Posterior vena cava (tissue), 2 donors: Measurements from ENCODE around the gene MTARC2. TPM values are rescaled to one million over a fixed set of nuclear protein-coding genes. Genes with fewer than 3 reads are reported as not detected.

Source experiments
- DNase-seq: peaks from one replicate; pipeline ENCODE4 v3.0.0-alpha.2; 2020; ENCODE audit warnings: low spot score
- intact Hi-C, 2 donors: fragments of 100-400 bp; cut with DNase I; formaldehyde crosslinking; loops; one replicate each; pipeline versions ENCODE4 v1.14.1 to v1.14.2; 2022 to 2023
- total RNA-seq, 2 donors: library from RNA; stranded (reverse); fragmentation: NEBNext Ultra II Directional; extraction: Animal tissue kit (Norgen Biotek cat#: 25700); gene quantifications; one replicate each; pipeline ENCODE4 v1.2.1, GENCODE V29; 2021
- donor health status: DM: yes; HTN: yes; CAD: no.
- donor health status: DM: yes; HTN: yes; CAD: no.

MTARC2 gene
- total RNA-seq, 2 donors from 2014 or later = 11.8 to 15.2 TPM

DNA sequence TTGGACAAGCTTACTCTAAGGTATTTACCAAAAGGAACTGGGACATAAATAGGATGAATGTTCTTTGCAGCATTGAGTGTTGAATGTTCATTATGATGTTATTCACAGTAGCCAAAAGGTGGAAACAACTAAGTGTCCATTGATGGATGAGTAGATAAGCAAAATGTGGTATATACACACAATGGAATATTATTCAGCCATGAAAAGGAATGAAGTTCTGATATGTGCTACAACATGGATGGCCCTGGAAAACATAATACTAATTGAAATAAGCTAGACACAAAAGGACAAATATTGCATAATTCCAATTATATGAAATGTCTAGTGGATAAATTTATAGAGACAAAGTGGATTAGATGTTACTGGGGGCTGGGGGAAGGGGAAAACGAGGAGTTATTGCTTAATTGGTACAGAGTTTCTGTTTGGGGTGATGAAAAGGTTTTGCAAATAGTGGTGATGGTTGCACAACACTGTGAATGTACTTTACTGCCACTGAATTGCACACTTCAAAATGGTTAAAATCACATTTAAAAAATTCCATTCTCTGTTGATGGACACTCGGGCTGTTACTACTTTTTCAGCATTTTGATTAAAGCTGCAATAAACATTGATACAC, 41.5 kb downstream of the MTARC2 start:
- DNase-seq = no peak
- intact Hi-C loops = no loop called here

DNA sequence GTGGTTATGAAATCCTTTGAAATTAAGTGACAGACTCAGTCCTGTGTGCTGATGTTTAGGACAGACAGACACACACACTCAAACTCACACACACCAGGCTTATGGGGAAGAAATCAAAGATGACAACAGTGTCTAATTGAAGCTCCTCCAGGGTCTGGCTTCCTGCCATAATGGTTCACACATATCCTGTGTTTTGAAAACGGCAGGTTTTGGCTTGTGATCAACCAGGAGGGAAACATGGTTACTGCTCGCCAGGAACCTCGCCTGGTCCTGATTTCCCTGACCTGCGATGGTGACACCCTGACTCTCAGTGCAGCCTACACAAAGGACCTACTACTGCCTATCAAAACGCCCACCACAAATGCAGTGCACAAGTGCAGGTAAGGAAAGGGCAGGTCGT, 43.2 kb downstream of the MTARC2 start:
- intact Hi-C loops = no loop called here
- DNase-seq = no peak

DNA sequence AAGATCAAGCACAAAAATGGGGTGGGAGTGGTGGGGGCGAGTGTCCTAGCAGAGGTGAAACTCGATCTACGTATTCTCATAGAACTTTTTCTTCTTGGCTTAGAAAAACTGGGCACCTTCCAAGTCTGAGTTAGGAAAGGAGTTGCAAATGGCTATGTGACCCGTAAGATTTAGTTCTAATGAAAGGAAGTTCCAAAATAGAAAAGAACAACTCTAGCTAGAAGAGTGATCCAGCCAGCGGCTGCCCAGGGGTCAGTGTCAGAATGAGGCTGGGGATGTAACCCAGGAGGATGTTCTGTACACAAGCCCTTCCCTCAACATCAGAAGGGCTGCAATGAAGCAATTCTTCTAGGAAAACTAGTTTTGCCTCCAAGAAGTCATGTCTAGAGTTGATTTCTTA, 43.8 kb downstream of the MTARC2 start:
- peak; percentile 88 for DNase-seq
- intact Hi-C loops = no loop called here

DNA sequence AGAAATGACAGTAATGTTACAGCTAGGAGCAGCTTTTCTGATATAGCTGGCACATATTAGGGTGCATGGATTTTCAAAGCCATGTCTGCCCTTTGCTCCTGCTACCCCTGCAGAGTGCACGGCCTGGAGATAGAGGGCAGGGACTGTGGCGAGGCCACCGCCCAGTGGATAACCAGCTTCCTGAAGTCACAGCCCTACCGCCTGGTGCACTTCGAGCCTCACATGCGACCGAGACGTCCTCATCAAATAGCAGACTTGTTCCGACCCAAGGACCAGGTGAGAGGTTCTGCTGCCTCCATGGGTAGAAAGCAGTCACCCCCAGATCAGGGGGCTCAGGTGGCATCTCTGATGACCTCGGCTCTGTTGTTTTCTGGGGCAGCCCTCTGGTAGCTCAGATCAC, 48.4 kb downstream of the MTARC2 start:
- intact Hi-C loops = no loop called here
- no peak for DNase-seq

DNA sequence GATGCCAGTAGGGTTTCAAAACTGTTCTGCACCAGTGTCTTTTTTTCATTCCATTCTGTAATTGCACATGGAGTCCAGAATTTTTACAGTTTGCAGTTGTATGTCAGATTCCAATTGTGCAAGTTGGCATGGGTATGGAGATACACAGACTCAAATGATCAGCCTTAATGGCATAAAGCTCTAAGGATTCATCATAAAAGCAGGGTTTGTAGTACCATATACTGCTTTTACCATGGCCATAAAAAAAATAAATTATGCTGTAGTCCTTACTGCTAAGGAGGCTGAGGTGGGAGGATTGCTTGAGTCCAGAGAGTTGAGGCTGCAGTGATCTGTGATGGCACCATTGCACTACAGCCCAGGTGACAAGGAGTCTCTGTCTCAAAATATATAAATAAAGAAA, 48.9 kb downstream of the MTARC2 start:
- DNase-seq = no peak
- intact Hi-C loops = no loop called here

DNA sequence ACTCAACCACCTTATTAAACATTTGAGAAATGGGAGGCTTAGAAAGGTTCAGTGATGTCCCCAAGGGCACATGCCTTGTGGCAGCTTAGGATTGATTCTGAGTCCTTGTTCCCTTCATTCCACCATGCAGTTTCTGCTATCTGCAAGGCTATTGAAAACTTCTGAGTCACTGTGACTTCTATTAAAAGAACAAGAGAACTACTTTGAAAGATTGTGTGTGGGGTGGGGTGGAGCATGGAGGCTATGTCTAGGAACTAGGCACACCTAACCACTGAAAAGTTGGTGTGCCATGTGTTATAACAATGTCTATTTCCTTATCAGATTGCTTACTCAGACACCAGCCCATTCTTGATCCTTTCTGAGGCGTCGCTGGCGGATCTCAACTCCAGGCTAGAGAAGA, 49.4 kb downstream of the MTARC2 start:
- DNase-seq = no peak
- intact Hi-C loops = no loop called here

DNA sequence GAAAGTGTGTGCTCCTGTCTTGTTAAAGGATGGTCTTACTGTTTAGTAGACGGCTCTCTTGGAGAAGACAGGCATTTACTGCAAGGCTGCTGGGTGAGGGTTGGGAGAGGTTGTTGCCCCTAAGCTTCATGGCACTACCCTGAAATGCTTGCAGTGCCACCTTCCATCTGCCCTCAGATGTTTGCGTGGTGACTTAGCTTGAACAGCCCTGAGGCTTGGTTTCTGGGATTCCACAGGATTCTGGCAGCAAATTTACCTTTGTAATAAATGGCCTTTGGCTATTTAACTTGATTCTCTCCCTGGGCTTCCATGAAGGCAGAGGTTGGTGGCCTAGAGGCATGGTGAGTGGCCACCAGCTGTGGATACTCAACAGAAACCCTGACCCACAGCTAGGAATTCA, 50.2 kb downstream of the MTARC2 start:
- intact Hi-C loops = no loop called here
- DNase-seq = no peak

DNA sequence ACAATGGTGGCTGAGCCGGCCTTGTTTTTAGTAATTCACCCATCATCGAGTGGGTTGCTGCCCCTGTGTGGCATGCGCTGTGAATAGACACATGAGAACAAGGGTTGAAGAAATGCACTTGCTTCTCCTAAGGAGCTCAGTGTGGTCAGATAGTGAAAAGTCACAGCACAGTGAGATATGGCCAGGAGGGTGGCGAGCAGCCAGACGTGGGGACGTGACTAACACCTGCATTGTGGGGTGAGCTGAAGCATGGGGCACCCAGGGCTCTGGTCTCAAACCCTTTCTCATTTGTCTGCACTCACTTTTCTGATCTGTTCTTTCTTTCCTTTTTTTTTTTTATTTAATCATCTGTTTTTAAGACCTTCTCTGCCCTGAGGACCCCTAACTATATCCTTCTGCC, 52.1 kb downstream of the MTARC2 start:
- intact Hi-C loops = no loop called here
- DNase-seq = no peak

DNA sequence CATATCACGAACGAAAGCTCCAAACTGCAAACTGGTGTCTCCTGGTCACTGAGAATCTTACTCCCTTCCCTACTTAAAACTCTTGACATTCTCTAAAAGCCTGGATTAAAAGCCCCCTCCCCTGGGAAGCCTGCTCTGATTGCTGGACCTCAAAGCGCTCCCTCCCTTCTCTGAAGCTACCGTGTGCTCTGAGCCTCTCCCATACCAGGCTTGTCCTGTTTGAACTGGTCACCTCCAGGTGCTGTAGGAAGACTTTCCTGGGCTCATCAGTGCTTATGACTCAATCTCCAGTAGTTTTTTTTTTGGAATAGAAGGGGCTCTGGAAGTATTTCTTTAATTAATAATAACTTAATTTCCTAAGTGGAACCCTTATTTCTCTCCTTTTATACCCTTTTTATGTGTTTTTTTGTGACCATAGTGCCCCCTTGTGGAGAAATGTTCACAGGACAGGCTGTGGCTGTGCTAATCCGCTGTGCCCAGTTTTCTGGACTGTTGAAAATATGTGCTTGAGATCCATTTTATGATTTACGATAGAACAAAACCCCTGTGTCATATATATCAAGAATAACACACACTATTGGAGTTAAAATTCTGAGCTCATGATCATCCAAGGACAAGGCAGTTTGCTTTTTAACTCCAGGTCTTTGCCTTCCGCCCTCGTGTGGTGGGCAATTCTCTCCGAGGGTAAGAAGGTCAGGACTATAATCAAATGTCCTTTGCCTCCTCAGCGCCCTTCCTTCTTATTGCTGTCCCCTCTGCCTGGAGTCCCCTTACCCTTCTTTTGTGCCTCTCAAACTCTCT, 55.5 kb downstream of the MTARC2 start:
- DNase-seq = no peak
- intact Hi-C loops = no loop called here

DNA sequence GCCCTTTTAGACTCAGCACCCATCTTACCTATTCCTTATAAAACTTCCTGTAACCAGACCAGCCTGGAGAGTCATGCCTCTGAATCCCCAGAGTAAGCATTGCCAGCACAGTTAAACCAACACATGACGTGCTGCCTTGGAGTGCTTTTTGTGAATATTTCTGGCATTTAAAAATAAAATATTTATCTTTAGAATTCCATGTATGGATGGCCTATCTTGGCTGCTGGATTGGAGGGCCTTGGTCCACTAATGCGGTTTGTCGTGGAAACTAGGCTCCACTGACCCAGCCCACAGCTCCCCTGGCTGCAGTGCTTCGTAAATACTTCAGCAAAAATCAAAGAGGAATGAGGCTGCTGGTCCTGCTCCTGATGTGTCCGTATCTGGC, 56.1 kb downstream of the MTARC2 start:
- intact Hi-C loops = no loop called here
- no peak for DNase-seq

DNA sequence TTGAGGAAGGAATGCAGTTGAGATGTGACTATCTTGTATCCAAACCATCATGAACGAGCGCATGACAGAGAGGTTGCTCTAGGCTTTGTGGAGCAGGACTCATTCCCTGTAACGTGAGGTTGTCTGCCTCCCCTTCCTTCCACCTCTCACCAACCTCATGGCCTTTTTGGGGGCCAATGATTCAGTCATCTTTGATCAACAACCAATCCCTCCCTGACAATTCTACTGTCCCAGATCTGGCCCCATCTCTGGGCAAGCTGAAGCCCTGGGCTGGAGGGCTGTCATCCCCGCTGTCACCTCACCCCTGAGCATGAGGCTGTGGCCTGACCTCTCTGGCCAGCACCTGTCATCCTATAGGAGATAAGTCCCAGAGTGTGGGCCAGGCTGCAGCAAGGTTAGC, 58.3 kb downstream of the MTARC2 start:
- intact Hi-C loops = no loop called here
- no peak for DNase-seq

DNA sequence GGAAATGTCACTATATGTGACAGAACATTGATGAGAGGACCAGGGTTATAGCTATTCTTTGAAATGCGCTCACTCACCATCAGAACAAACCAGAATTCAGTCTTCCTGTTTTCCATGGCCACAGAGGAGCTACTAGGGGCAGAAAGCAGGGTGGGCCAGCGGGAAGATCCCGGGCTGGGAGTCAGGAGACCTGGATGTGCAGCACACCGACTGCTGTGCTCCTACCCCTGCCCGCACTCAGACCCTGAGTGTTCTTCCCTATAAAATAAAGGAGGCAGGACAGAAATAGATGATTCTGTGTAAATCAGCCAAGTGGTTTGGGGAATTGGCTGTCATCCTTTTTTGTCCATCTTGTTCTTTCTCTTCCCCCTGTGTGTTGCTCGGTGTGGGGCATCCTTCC, 59.6 kb downstream of the MTARC2 start:
- intact Hi-C loops = no loop called here

DNA sequence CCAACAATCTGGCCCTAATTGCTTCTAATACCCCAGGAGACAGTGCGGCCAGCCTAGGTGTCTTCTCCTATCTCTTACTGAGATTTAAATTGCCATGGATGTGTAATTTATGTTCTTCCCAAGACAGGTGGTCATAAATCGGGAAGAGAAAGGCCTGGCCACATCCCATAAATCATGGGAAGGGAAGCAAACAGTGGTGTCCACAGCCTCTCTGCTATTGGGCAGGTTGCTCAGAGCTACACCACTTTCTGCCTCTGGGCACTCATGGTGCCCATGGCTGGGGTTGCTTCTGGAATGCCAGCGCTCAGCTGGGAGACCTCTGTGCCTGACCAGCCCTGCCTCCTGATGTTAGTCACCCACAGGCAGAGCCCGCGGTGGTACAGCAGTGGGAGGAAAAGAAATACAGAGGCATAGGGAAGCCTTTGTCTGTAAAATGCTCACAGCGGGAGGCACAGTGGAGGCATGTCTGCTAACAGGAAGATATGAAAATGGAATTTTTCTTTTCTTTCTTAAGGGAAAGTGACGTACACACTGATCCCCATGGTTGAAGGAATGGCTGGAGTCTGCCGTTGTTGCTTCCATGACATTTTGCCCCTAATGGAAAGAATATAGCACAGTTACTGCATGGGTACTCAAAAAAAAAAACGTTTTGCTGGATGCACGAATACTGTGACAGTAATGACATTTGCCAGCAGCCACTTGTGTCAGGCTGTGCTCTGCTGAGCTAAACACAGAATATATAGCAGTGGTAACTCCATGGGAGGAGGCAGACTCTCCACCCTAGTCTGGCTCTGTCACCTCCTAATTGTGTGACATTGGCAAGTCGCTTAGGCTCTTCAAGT, 60.4 kb downstream of the MTARC2 start:
- DNase-seq = no peak

More for the DNA sequence above, 59.6 kb downstream of the MTARC2 start:
- DNase-seq = no peak

DNA sequence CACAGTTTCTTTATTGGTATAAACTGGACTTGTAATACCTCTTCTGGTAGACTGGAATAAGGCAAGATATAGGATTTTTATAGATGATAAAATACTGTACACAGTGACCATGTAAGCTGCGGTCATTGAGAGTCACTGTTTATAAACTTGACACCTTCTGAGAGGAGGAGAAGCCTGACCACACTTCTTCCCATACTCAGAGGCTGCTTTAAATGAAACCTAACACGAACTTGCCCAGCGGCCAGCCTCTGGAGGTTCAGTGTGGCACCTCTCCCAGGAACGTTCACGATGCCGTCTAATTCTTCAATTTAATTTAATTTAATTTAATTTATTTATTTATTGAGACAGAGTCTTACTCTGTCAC, 61.0 kb downstream of the MTARC2 start:
- intact Hi-C loops = no loop called here
- DNase-seq = no peak

More for the DNA sequence above, 60.4 kb downstream of the MTARC2 start:
- intact Hi-C loops = no loop called here

DNA sequence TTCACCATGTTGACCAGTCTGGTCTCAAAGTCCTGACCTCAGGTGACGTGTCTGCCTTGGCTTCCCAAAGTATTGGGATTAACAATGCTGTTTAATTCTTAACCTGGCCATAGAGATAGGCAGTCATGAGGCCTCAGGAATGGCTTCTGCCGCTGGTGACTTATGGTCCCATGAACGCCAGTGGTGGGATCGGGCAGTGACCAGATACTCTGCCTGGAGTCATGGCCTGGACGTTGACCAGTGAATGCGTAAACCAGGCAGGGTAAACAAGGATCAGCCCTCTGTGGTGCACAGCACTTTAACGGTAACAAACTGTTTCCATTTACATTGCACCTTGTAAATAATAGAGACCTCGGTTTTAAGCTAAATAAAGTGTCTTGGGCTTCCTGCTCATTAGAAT, 61.6 kb downstream of the MTARC2 start:
- intact Hi-C loops = no loop called here
- no peak for DNase-seq

DNA sequence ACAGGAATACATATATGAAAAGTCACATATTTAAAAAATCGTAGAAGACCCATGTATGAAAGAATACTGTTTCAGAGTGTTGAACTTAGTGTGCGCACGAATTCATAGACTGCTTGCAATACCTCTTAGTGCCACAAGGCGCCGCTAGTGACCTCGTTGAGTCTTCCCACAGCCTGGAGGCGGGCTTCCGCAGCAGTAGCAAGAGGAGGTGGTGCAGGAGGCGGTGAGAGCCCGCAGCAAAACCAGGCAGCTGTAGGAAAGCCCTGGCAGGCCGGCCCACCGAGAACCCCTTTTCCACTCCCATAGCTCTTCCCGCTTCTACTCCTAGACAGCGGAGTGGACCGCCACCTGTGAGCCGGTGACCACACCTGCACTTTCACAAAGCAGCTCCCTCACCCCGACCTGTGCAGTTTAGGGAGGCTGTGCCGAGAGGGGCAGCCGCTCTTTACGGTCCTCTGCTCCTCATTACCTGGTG, 62.1 kb downstream of the MTARC2 start:
- peak; percentile 95 for DNase-seq
- intact Hi-C loops = no loop called here

DNA sequence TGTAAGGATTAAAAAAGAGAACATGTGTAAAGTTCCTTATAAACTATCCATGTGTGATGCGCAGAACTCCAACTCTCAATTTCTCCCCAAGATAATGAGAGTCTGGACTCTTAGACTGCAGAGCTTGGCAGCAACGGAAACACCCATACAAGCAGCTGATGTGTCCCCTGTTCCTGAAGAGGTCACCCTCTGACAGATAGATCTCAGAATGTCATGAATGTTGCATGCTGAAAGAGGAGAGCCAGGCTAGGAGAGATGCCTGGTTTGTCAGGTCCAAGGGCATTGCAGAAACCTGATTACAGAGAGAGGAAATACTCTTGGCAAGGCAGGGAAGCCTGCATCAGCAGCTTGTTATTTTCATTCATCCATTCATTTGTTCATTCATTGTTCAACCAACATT, 62.8 kb downstream of the MTARC2 start:
- intact Hi-C loops = no loop called here
- no peak for DNase-seq

DNA sequence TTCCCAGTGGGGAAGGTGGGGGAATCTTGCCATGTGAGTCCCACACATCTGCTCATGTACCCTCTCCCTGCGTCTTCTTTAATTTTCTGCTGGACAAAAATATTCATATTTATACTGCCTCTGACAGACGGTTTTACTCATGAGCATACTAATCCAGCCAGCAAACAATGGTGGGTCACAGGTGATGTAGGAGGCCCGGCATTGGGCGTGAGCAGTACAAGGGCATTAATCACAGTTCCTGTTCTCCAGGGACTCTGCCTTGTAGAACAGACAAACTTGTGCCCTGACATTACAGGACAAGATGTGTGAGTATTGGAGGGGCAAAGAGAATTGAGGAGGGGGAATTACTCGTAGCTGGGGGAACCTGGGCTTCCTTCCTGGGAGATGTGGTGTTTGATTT, 63.6 kb downstream of the MTARC2 start:
- intact Hi-C loops = no loop called here

DNA sequence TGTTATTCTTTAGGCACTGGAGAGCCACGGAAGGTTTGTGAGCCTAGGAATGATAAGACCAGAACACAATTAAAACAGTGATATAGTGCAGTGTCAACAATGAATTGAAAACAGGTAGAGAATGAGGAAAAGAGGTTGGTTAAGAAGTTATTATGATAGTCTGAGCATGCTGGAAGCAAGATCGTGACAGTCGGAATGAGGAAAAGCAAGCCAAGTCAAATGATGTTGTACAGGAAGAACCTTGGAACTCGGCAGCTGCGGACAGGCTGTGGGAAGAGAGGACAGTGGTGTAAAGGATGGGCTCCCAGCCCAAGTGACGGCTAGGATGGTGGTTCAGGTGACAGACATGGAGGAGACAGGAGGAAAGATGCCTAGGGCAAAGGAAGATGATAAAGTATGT, 64.2 kb downstream of the MTARC2 start:
- intact Hi-C loops = no loop called here
- DNase-seq = no peak

More for the DNA sequence above, 63.6 kb downstream of the MTARC2 start:
- no peak for DNase-seq

DNA sequence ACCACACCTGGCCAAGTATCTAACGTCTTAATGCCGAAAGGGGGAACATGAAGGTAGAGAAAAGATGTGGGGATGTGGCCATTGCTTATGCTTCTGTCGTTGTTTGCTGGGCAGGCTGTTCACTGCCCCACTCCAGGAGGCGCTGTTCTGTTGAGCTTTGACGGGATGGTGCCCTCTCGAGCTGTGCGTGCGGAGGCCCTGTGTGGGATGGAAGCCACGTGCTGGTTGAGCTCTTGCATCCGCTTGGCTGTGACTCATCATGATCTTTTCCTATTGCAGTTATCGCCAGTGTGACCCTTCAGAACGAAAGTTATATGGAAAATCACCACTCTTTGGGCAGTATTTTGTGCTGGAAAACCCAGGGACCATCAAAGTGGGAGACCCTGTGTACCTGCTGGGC, 64.9 kb downstream of the MTARC2 start:
- DNase-seq = no peak
- intact Hi-C loops = no loop called here
